A549 (cell line): Measurements from ENCODE around the gene DDX53. TPM values are rescaled to one million over a fixed set of nuclear protein-coding genes. Genes with fewer than 3 reads are reported as not detected.

ENCODE experiments used
- ATAC-seq, 2 experiments: fragments of 200-7000 bp in 1 of 2; fragments of >200 bp in 1 of 2; cut with Nextera tagmentation in 1 of 2; cut with Tn5 transposase in 1 of 2; 3 replicates each; pipeline versions ENCODE4 v1.8.0 to v1.9.1; 2018 to 2020; ENCODE audit warnings: mild to moderate bottlenecking in 1 of 2, moderate library complexity in 1 of 2
- CTCF ChIA-PET: fragments of 300-600 bp; sonication (Branson Sonifier 250); formaldehyde crosslinking; extraction: SDS; loops from one replicate; lab custom pipeline; 2021; ENCODE audit warnings: antibody characterized with exemption, inconsistent platforms; lab: Yijun Ruan, JAX
- POLR2A ChIA-PET: fragments of 350-600 bp; formaldehyde crosslinking; extraction: SDS; loops from one replicate; lab custom pipeline; 2021; ENCODE audit warnings: antibody characterized with exemption, inconsistent platforms; lab: Yijun Ruan, JAX
- DNase-seq, 2 experiments: peaks; one replicate each; pipeline versions ENCODE4 v3.0.0 to v3.0.0-alpha.2; 2011 to 2016; ENCODE audit warnings: low read depth in 1 of 2, low spot score in 1 of 2
- FAIRE-seq: peaks from 2 replicates; lab custom pipeline; 2011; peaks lifted over from hg19 to GRCh38; lab: Jason Lieb, UNC
- H3K27ac ChIP-seq, 2 experiments: fragments of >200 bp; sonication (Bioruptor Twin); formaldehyde crosslinking; 3 replicates each; pipeline ENCODE4 v1.5.1; 2016 to 2017
- H3K4me1 ChIP-seq: fragments of >200 bp; sonication (Bioruptor Twin); formaldehyde crosslinking; 3 replicates; pipeline ENCODE4 v1.6.1; 2016
- H3K4me2 ChIP-seq: fragments of >200 bp; sonication (Bioruptor Twin); formaldehyde crosslinking; 3 replicates; pipeline ENCODE4 v1.6.1; 2016
- H3K4me3 ChIP-seq: fragments of >200 bp; sonication (Bioruptor Twin); formaldehyde crosslinking; 3 replicates; pipeline ENCODE4 v1.5.1; 2016
- H3K9me3 ChIP-seq: fragments of >200 bp; sonication (Bioruptor Twin); formaldehyde crosslinking; 3 replicates; pipeline ENCODE4 v1.6.1; 2016
- BHLHE40 ChIP-seq: IDR thresholded peaks from 2 replicates; pipeline ENCODE4 v1.6.1; 2012; ENCODE audit warnings: low read depth, low read length, inconsistent platforms
- CBX2 ChIP-seq: fragments of 200-600 bp; sonication (generic); IDR thresholded peaks from 2 replicates; pipeline ENCODE4 v1.6.1; 2016; ENCODE audit warnings: low read depth, mild to moderate bottlenecking, borderline replicate concordance
- CHD2 ChIP-seq: fragments of 150-350 bp; IDR thresholded peaks from 2 replicates; pipeline ENCODE4 v1.6.1; 2014; ENCODE audit warnings: low read length; ENCODE audit not compliant: partially characterized antibody
- CTCF ChIP-seq: fragments of >200 bp; sonication (Bioruptor Twin); formaldehyde crosslinking; IDR thresholded peaks from 3 replicates; pipeline ENCODE4 v1.5.1; 2016
- E2F6 ChIP-seq: IDR thresholded peaks from 2 replicates; pipeline ENCODE4 v1.6.1; 2012; ENCODE audit warnings: low read depth, borderline replicate concordance
- EHMT2 ChIP-seq: fragments of 200-600 bp; sonication (generic); IDR thresholded peaks from 2 replicates; pipeline ENCODE4 v1.6.1; 2016; ENCODE audit warnings: antibody characterized with exemption, low read depth, mild to moderate bottlenecking, moderate library complexity
- EP300 ChIP-seq, 2 experiments: fragments of >200 bp; sonication (Bioruptor Twin); formaldehyde crosslinking; IDR thresholded peaks; 2 replicates in 1 of 2; 3 replicates in 1 of 2; pipeline ENCODE4 v1.6.1; 2016 to 2017
- FOSB ChIP-seq: fragments of 250-450 bp; sonication (Bioruptor Pico); IDR thresholded peaks from 2 replicates; pipeline ENCODE4 v1.5.0; 2020; ENCODE audit warnings: mild to moderate bottlenecking, moderate library complexity
- FOSL2 ChIP-seq, 2 experiments: fragments of 450-650 bp in 1 of 2; fragments of >200 bp in 1 of 2; sonication (Bioruptor Twin) in 1 of 2; formaldehyde crosslinking; IDR thresholded peaks; 2 replicates each; pipeline versions ENCODE4 v1.5.0 to v1.6.1; 2016 to 2020; ENCODE audit warnings: mild to moderate bottlenecking in 1 of 2, moderate library complexity in 1 of 2
- FOXS1 ChIP-seq: fragments of 250-450 bp; sonication (Bioruptor Pico); IDR thresholded peaks from 2 replicates; pipeline ENCODE4 v1.5.0; 2020; ENCODE audit warnings: mild to moderate bottlenecking, moderate library complexity
- HOXB5 ChIP-seq: fragments of 250-450 bp; sonication (Bioruptor Pico); IDR thresholded peaks from 2 replicates; pipeline ENCODE4 v1.5.0; 2020; ENCODE audit warnings: mild to moderate bottlenecking, moderate library complexity
- KDM5A ChIP-seq: fragments of 200-600 bp; sonication (generic); IDR thresholded peaks from 2 replicates; pipeline ENCODE4 v1.6.1; 2016; ENCODE audit warnings: antibody characterized with exemption, mild to moderate bottlenecking
- MAFK ChIP-seq: fragments of 450-650 bp; IDR thresholded peaks from 2 replicates; pipeline ENCODE4 v1.6.1; 2014; ENCODE audit not compliant: partially characterized antibody
- NFE2L2 ChIP-seq: fragments of 150-350 bp; conservative IDR thresholded peaks from 2 replicates; pipeline ENCODE4 v1.6.1; 2014; ENCODE audit warnings: low read length
- NPAS2 ChIP-seq: fragments of 250-450 bp; sonication (Bioruptor Pico); IDR thresholded peaks from 2 replicates; pipeline ENCODE4 v1.8.0; 2022; ENCODE audit warnings: mild to moderate bottlenecking, moderate library complexity, borderline replicate concordance
- RAD21 ChIP-seq, 2 experiments: fragments of >200 bp in 1 of 2; sonication (Bioruptor Twin) in 1 of 2; formaldehyde crosslinking in 1 of 2; IDR thresholded peaks in 1 of 2; conservative IDR thresholded peaks in 1 of 2; 2 replicates in 1 of 2; 3 replicates in 1 of 2; pipeline ENCODE4 v1.6.1; 2012 to 2018; ENCODE audit warnings: inconsistent platforms in 1 of 2
- REST ChIP-seq: fragments of 200-600 bp; sonication (generic); IDR thresholded peaks from 2 replicates; pipeline ENCODE4 v1.6.1; 2016; ENCODE audit warnings: antibody characterized with exemption, mild to moderate bottlenecking, moderate library complexity
- TFCP2L1 ChIP-seq: fragments of 250-450 bp; sonication (Bioruptor Pico); IDR thresholded peaks from 2 replicates; pipeline ENCODE4 v1.5.0; 2021; ENCODE audit warnings: mild to moderate bottlenecking
- USF2 ChIP-seq: fragments of 450-650 bp; IDR thresholded peaks from 2 replicates; pipeline ENCODE4 v1.6.1; 2014; ENCODE audit warnings: antibody characterized with exemption
- ZNF302 ChIP-seq: fragments of 250-450 bp; sonication (Bioruptor Pico); IDR thresholded peaks from 2 replicates; pipeline ENCODE4 v1.9.0; 2021; ENCODE audit warnings: inconsistent platforms, mild to moderate bottlenecking, moderate library complexity
- ZSCAN20 ChIP-seq: fragments of 250-450 bp; sonication (Bioruptor Pico); IDR thresholded peaks from 2 replicates; pipeline ENCODE4 v1.8.0; 2022; ENCODE audit warnings: mild to moderate bottlenecking, moderate library complexity
- WGBS: methylation state at CpG from one replicate; pipeline ENCODE4 v1.1.6; 2017; ENCODE audit errors: missing lambda C conversion rate; 5-methylcytosine and 5-hydroxymethylcytosine counted together
- polyA plus RNA-seq, 4 experiments: library from polyadenylated mRNA; depleted of rRNA in 3 of 4; stranded (reverse); fragments of >200 nt; fragmentation: RNase III in 1 of 4; extraction: RNeasy Plus Mini Kit Qiagen cat#74134 plus additional on column Dnase treatment in 1 of 4; gene quantifications; 2 replicates in 3 of 4; 3 replicates in 1 of 4; pipeline ENCODE4 v1.2.3, GENCODE V29; 2011 to 2017

DDX53 gene
- polyA plus RNA-seq, 2 of the 4 experiments (the other 2 are of a cell fraction), result not detected

GRCh38 chrX:22963196-22963595 lies 36.6 kb upstream of the DDX53 start:
- TF ChIP-seq TFCP2L1 (CRISPR knock-in tag), result no peak
- TF ChIP-seq E2F6, result no peak
- no peak for TF ChIP-seq NPAS2 (CRISPR knock-in tag)
- no peak for TF ChIP-seq ZNF302 (CRISPR knock-in tag)
- TF ChIP-seq ZSCAN20, result no peak
- no peak for FAIRE-seq

GRCh38 chrX:22968494-22968893 lies 31.3 kb upstream of the DDX53 start:
- no peak for TF ChIP-seq CBX2
- no peak for TF ChIP-seq CHD2
- TF ChIP-seq EHMT2, result no peak
- no peak for TF ChIP-seq CTCF
- no peak for TF ChIP-seq FOSL2 (IDR thresholded peaks at IDR 0.05)
- TF ChIP-seq FOSL2 (CRISPR knock-in tag; IDR thresholded peaks at IDR 0.05), result no peak
- POLR2A ChIA-PET, result no interaction called here
- FAIRE-seq (no peak), ATAC-seq (no peak), DNase-seq (no peak)
- Histone ChIP-seq H3K4me1 (no peaks in the 10 kb centered on the region), H3K4me3 (no peak overlapping the region), H3K9me3 (no peaks in the 10 kb centered on the region), H3K27ac (no peak overlapping the region), H3K4me2 (no peak overlapping the region)
- CTCF ChIA-PET, result no interaction called here
- WGBS, result 63% methylated on average over 2 of the region's 2 CpGs

More at GRCh38 chrX:22963196-22963595, 36.6 kb upstream of the DDX53 start:
- POLR2A ChIA-PET, result no interaction called here
- Histone ChIP-seq H3K4me1 (no peaks in the 10 kb centered on the region), H3K9me3 (no peaks in the 10 kb centered on the region), H3K27ac (no peak overlapping the region), H3K4me3 (no peak overlapping the region), H3K4me2 (no peak overlapping the region)
- CTCF ChIA-PET, result no interaction called here
- WGBS, result 6% methylated on average over 2 of the region's 2 CpGs
- ATAC-seq (no peak), DNase-seq (no peak)

GRCh38 chrX:22969411-22969810 lies 30.3 kb upstream of the DDX53 start:
- 0% methylated on average over 1 of the region's 1 CpG for WGBS
- Histone ChIP-seq H3K4me2 (no peak overlapping the region), H3K4me3 (no peak overlapping the region), H3K27ac (no peak overlapping the region), H3K9me3 (no peaks in the 10 kb centered on the region), H3K4me1 (no peaks in the 10 kb centered on the region)
- CTCF ChIA-PET, result no interaction called here
- no peak for FAIRE-seq
- TF ChIP-seq MAFK, result no peak
- no peak for DNase-seq
- POLR2A ChIA-PET, result no interaction called here
- ATAC-seq, result no peak

- Histone ChIP-seq H3K4me3 (no peak overlapping the region), H3K4me2 (no peak overlapping the region), H3K27ac (no peak overlapping the region), H3K9me3 (no peaks in the 10 kb centered on the region), H3K4me1 (no peaks in the 10 kb centered on the region)
- CTCF ChIA-PET, result interaction anchor here (0.5 kb wide), 1 partner anchor 1066 kb away, joined by 4 read pairs; no protein-coding TSS in a partner anchor
- DNase-seq (no peak), ATAC-seq (no peak), FAIRE-seq (no peak)
- WGBS, result 8% methylated on average over 1 of the region's 1 CpG
- POLR2A ChIA-PET, result no interaction called here
- no peak for TF ChIP-seq KDM5A
- no peak for TF ChIP-seq ZNF302 (CRISPR knock-in tag)
- no peak for TF ChIP-seq NFE2L2
- no peak for TF ChIP-seq BHLHE40
- no peak for TF ChIP-seq USF2
- TF ChIP-seq CTCF, result no peak
- TF ChIP-seq CBX2, result no peak
- no peak for TF ChIP-seq EP300 (IDR thresholded peaks at IDR 0.05)
- no peak for TF ChIP-seq RAD21 (conservative IDR thresholded peaks at IDR 0.05 in 1 of 2, IDR thresholded peaks at IDR 0.05 in 1 of 2)
- TF ChIP-seq FOXS1 (CRISPR knock-in tag), result no peak
- no peak for TF ChIP-seq FOSB (CRISPR knock-in tag)
- no peak for TF ChIP-seq HOXB5 (CRISPR knock-in tag)
- TF ChIP-seq REST, result no peak
These were observed 28.9 kb upstream of the DDX53 start for GRCh38 chrX:22970861-22971260.
